GM19043 (cell line): ENCODE results near the gene PRKG2.
"Not testable (repeated sequence)": the region's sequence is repeated elsewhere in the genome, so short reads cannot be mapped to it uniquely, and the experiment has no call there.

Experiments used
- ATAC-seq: cut with Tn5 transposase; IDR thresholded peaks from one replicate; pipeline ENCODE4 v1.9.1; 2021; ENCODE audit warnings: low read depth; ENCODE audit not compliant: unreplicated experiment

PRKG2 gene

GRCh38 chr4:81214881-81215868, at the start of gene PRKG2:
TSS of gene PRKG2 (minus strand) at chr4:81215222. CDS start at chr4:81205047, 10,175 bp downstream.
- no peak for ATAC-seq

GRCh38 chr4:81260443-81261101, 45.5 kb upstream of the PRKG2 start:
- ATAC-seq, result no peak

GRCh38 chr4:81258841-81259550, 44.0 kb upstream of the PRKG2 start:
- ATAC-seq, result no peak

GRCh38 chr4:81257816-81258215, 42.8 kb upstream of the PRKG2 start:
- ATAC-seq, result no peak

GRCh38 chr4:81257021-81257420, 42.0 kb upstream of the PRKG2 start:
- no peak for ATAC-seq

- ATAC-seq, result no peak
Measured at GRCh38 chr4:81256059-81256970, 41.3 kb upstream of the PRKG2 start.

GRCh38 chr4:81255524-81255923, 40.5 kb upstream of the PRKG2 start:
- ATAC-seq, result no peak

GRCh38 chr4:81250430-81250829, 35.4 kb upstream of the PRKG2 start:
- ATAC-seq, result no peak

- no peak for ATAC-seq
Measured at GRCh38 chr4:81245218-81246009, 30.4 kb upstream of the PRKG2 start.

- no peak for ATAC-seq
Measured at GRCh38 chr4:81237791-81238190, 22.8 kb upstream of the PRKG2 start.

- ATAC-seq, result no peak
Measured at GRCh38 chr4:81235982-81236749, 21.1 kb upstream of the PRKG2 start.

GRCh38 chr4:81227968-81228367, 12.9 kb upstream of the PRKG2 start:
- ATAC-seq, result no peak

GRCh38 chr4:81227138-81227537, 12.1 kb upstream of the PRKG2 start:
- ATAC-seq, result no peak

- no peak for ATAC-seq
Measured at GRCh38 chr4:81225252-81225651, 10.2 kb upstream of the PRKG2 start.

GRCh38 chr4:81222082-81222472, 7.1 kb upstream of the PRKG2 start:
- not testable (repeated sequence) for ATAC-seq

GRCh38 chr4:81221303-81222081, 6.5 kb upstream of the PRKG2 start:
- ATAC-seq, result no peak

- ATAC-seq, result no peak
Measured at GRCh38 chr4:81220271-81220670, 5.2 kb upstream of the PRKG2 start.

GRCh38 chr4:81218206-81218605, 3.2 kb upstream of the PRKG2 start:
- no peak for ATAC-seq
